Measurements from ENCODE around the gene WDSUB1.

DNA sequence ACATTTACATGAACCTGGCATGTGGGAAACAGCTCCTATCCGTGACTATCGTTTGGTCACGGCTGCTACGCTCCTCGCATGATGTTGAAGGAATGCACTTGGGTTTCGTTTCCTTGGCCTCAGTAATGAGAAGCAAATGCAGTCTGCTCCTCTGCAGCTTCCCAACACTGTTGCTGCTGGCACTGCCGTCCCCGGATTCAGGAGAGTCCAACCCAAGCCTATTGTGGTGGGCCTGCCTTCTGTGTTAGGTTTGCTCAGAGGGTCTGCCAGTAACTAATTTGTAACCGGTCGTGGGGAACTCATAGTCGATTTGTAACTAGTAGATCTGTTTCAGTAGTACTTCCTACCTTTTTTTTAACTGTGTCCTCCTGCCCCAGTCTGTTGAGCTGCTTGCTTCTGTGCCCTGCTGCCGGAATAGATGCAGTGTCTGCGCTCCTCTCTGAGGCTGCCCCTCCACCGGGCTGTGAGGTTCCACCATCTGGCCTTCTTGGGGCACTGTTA is 58.4 kb downstream of the WDSUB1 start:
- TF ChIP-seq EZH2 (IDR thresholded peaks at IDR 0.05; ENCODE audit: borderline replicate concordance, low read depth, low read length, severe bottlenecking), result no peak
- TF ChIP-seq, protein P1, sequence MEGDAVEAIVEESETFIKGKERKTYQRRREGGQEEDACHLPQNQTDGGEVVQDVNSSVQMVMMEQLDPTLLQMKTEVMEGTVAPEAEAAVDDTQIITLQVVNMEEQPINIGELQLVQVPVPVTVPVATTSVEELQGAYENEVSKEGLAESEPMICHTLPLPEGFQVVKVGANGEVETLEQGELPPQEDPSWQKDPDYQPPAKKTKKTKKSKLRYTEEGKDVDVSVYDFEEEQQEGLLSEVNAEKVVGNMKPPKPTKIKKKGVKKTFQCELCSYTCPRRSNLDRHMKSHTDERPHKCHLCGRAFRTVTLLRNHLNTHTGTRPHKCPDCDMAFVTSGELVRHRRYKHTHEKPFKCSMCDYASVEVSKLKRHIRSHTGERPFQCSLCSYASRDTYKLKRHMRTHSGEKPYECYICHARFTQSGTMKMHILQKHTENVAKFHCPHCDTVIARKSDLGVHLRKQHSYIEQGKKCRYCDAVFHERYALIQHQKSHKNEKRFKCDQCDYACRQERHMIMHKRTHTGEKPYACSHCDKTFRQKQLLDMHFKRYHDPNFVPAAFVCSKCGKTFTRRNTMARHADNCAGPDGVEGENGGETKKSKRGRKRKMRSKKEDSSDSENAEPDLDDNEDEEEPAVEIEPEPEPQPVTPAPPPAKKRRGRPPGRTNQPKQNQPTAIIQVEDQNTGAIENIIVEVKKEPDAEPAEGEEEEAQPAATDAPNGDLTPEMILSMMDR (IDR thresholded peaks at IDR 0.05; ENCODE audit: borderline replicate concordance, extremely low read depth, low read length, poor library complexity, severe bottlenecking), result no peak
